IPS-NIHi11 (cell line): Measurements from ENCODE around the gene LAMB1.
A peak's percentile ranks its signal among the peaks of the same experiment; 100 is the strongest.
"Not testable (repeated sequence)": the region's sequence is repeated elsewhere in the genome, so short reads cannot be mapped to it uniquely, and the experiment has no call there.

Experiments
- DNase-seq: peaks from one replicate; pipeline ENCODE4 v3.0.0; 2012; ENCODE audit warnings: mixed read lengths, low spot score

The LAMB1 gene

DNA sequence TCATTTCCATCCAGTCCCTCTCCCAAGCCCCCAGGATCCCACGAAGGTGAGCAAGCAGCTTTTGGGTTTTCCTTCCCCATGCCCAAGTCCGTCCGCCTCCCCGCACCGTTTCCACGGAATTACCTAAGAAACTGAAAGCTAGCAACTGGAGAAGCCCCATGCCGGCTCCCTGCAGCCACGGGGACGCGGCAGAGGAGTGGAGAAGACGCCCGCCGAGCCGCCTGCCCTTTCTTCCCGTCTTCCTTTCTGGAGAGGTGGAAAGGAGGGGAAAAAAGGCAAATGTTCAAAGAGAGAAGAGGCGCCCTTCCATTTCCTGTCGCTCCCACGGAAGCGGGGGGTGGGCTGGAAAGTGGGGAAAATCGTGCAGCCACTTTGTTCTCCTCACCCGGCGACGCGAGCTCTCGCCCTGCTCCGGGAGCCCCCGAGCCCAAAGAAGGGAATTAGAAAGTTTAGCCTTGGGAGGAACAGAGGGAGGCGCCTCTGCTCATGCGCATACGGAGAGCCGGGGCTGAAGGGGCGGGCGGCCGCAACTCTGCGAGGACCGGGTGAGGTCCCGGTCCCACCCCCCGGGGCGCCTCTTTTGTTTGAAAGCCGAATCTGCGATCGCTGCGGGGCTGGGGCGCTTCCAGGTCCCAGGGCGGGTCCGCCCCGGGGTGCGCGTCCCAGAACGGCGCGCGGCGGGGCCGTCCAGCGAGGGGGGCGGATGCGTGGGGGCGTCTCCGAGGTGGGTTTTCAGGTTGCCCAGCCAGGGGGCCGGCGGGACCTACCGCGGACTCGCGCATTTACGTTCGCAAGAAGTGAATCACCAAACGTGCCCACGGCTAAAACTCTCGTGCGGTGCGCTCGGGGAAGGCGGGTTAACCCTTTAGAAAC is at the start of gene LAMB1:
LAMB1 (minus strand) TSS at position 436 of the 873 bp plus-strand sequence; CDS start at position 160, 276 bp downstream.
- DNase-seq = peak; percentile 90

DNA sequence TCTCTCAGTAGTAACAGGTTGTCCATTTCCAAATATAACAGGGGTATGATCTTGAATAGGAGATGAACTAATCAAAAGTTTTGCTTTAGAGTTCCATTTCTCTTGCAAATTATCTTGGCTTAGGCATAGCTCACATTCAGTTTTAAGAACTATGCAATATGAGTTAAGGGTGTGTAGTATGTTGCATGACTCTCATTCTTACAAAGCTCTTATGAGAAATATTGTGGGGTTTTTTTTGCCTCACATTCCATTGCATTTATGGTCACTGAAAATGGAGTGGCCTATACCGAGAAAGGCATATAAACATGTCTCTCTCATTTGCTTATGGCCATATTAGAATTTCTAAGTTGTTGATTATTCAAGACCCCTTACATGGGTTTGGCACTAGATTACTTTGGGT is 48.5 kb upstream of the LAMB1 start:
- DNase-seq = no peak

DNA sequence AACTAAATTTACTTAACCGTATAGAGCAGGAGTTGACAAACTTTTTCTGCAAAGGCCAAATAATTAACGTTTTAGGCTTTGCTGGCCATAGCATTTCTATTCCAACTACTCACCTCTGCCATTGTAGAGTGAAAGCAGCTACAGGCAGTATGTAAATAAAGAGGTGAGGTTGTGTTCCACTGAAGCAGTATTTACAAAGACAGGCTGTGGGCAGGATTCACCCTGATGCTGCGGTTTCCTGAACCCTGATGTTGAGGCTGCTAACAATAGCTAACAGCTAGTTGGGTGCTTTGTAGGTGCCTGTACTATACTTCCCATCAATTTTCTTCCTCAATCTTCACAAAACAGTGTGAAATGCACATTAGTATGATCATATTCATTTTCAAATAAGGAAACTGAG is 47.0 kb upstream of the LAMB1 start:
- DNase-seq = no peak

DNA sequence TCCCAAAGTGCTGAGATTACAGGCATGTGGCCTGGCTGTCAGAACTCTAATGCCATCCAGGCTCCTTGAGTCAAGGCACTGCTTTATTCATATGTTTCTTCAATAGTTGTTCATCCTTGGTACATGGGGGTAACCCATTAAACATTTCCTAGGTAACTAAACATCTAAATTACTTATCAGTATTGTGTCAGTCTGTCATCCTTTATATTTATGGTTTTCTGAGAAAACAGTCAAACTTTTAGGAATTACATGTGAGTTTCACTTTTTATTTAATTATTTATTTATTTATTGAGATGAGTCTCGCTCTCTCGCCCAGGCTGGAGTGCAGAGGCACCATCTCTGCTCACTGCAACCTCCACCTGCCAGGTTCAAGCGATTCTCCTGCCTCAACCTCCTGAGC is 45.5 kb upstream of the LAMB1 start:
- no peak for DNase-seq

- no peak for DNase-seq
Measured at GRCh38 chr7:108046952-108047506, 44.1 kb upstream of the LAMB1 start.

GRCh38 chr7:108045669-108046068 is 42.7 kb upstream of the LAMB1 start:
- no peak for DNase-seq

DNA sequence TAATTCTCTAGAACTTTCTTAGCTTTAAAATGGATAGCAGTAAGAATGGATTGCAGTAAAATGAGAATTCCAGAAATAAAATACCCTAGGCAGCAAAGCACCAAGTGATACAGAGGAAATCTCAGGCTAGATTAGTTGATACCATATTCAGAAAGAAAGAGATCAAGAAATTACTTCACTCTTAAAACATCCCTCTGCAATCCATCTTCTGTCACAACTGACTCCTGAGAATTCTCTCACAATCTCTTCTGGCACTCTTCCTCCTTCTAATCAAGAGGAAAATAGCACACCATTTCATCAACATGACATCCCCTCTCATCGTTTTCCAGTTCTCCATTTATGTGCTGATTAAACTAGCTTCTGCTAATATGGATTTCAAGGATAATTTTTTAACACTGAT is 42.2 kb upstream of the LAMB1 start:
- DNase-seq = no peak

GRCh38 chr7:108044345-108044744 is 41.4 kb upstream of the LAMB1 start:
- DNase-seq = no peak

DNA sequence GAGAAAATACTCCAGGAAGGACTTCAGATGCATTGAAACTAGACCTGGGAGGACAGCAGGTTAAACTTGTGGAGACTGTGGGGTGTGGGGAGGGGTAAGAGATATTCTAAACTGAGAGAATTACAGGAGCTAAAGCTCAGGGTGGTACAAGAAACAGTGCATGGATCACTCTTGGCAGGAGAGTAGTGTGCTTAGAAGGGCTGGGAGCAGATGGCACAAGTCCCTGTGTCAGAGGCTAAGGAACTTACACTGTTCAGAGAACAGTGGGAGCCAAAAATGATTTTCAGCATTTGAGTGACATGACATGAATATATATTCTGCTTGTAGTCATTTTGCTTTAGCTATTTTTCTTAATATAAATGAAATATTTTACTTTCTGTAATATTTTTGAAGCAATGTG is 36.0 kb upstream of the LAMB1 start:
- no peak for DNase-seq

GRCh38 chr7:108037741-108038140 is 34.8 kb upstream of the LAMB1 start:
- no peak for DNase-seq

GRCh38 chr7:108037140-108037539 is 34.2 kb upstream of the LAMB1 start:
- no peak for DNase-seq

DNA sequence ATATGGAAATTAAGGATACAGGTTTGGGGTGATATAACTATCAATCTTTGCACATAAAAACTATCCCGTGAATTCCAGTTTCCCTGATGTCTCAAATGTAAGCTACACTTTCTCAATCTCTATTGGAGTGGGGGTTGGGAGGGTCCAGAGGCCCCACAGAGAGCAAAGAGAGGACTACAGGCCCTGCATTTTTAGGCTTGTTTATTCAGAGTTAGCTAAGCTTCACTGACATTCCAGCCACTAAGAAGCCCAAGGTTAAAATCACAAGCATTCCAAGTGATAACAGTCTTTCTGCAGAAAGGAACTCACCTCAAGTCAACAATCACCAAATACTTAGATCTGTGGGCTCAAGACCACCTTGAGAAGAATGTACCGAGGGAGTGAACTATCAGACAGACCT is 31.6 kb upstream of the LAMB1 start:
- peak; percentile 42 for DNase-seq

DNA sequence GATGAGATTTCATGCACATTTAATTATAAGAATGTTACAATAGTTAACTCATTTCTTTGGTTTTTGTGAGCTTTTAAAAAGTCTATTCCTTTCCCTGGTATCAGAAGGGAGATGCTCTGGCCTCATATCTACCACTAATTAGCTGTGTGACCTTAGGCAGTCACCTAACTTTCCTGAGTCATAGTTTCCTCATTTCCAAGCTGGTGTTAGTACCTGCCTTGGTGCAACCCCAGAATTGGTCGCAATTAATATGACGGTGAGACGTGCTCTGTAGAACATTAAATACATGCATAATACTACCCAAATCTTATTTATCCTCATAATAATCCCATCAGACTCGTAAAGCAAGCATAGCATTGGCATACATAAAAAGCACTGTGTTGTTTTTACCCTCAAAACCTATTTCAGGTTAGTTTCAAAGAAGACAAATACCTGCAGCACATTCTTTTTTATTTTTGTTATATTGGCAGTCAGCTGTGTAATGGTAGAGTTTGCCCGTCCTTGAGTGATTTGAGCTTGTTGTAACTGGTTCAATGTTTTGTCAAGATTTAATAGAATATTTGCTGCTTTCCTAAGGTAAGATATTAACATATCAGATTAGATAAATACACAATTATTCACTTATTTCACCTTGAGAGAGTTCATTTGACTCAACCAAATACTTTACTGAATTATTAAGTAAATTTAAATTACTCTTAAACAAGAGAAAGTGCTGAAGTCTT is 31.0 kb upstream of the LAMB1 start:
- DNase-seq = no peak

- not testable (repeated sequence) for DNase-seq
Measured at GRCh38 chr7:108033309-108033708, 30.3 kb upstream of the LAMB1 start.

DNA sequence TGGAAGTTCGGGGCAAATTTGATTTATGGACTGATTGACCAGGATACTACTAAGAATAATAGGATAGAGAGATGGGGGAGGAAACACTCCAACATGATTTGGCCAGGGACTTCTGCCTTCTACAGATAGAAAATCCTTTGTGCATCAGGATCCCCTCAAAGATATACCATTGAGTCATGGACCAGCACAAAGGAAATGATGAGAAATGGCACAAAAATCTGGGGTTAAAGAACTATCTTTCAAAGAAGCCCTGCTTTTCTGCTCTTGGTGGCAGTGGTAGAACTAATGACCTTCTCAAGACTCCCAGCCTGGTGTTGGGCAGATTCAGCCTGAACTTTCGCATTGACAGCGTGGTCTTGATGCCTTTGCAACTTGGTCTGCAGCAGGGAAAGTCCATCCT is 27.6 kb upstream of the LAMB1 start:
- DNase-seq = no peak

DNA sequence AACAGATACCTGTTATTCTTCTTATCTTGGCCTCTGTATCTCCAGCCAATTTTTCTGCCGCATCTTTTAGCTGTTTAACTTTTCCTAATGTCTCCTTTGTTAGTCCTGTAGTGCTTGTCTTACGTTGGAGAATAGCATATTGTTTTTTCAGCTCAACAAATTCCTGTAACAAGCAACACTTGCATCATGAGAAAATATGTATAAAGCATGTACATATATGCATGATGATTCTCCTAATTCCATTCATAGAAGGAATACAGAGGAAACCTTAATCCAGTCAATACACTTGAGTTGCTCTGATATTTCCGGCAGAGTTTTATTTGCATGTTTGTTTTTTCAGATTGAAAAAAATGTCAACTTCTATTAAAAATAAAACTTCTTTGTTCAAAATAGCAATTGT is 26.1 kb upstream of the LAMB1 start:
- no peak for DNase-seq

DNA sequence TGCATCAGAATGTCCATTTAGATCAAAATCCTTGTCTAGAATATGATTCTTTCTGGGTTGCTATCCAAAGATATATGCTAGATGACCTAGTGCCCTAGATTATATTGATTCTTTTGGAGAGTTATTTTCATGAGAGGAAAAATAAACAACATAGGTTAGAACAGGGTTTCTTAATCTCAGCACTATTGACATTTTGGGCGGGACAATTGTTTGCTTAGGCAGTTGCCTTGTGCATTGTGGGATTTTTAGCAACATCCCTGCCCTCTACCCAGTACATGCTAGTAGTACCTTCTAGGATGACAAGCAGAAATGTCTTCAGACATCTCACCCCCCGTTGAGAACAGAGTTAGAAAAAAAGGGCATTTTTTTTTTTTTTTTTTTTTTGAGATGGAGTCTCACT is 25.1 kb upstream of the LAMB1 start:
- DNase-seq = no peak

DNA sequence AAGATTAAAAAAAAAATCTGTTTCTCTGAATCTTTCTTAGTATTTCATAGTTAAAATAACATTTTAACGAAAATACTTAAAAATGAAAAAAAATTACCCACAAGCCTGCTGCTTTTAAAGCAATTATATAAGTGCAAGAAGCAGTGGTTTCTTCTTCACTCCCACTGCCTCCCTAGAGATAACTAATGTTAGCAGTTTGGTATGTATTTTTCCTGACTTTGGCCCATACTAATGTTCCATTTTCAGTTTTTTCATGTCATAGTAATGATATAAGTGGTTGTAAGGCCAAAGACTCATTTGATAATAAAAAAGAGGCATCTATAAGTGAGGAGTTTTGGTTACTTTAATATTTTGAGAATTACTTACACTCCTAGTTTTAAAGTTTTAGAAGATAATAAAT is 24.3 kb upstream of the LAMB1 start:
- no peak for DNase-seq

GRCh38 chr7:108026647-108027046 is 23.7 kb upstream of the LAMB1 start:
- DNase-seq = no peak

DNA sequence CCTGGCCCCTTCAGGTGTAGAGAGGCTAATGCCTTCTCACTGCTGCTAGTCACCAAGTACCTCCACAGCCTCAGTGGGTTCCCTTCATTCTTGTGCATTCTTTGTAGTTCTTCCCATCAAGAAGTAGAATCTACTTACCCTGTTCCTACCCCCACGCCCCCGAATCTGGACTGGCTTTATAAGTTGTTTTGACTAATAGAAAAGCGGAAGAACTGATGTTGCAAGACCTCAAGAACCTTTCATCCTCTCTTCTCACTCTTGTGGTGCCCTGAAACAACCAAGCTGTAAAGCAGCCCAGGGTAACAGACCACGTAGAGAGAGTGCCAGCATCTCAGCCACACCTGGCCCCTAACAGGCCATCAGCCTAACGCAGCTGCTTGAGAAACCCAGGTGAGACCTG is 23.2 kb upstream of the LAMB1 start:
- no peak for DNase-seq

DNA sequence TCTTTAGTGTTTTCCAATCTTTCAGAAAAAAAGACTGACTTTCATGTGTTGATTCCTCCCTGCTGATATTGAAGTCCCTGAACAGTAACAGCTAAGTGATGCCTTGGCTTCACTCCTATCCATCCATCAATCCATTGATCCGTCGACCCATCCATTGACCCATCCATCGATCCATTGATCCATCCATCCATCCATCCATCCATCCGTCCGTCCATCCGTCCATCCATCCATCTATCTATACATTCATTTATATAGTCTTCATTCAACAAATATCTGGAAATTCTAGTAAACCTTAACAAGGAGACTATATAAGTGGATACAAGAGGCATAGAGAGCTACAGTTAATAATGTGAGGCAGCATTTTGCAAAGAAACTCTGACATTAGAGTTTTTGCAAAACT is 21.6 kb upstream of the LAMB1 start:
- DNase-seq = no peak

DNA sequence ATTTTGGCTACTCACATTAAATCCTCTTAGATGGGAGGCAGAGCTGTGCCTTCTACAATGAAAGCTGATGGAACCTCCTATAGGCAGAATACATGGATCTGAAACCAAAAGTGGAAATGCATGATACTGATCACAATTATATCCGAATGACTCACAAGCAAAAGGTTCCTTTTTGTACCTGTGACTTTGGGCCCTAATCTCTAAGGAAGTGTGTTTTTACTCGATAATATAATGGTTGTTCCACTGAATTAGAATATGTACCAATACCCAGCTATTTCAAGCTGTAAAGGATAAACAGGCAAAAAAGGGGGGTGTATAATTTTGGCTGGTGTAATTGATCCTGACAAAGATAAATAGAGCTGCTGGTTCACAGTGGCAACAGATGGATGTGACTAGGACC is 17.6 kb upstream of the LAMB1 start:
- no peak for DNase-seq

- no peak for DNase-seq
Measured at GRCh38 chr7:108018668-108019067, 15.7 kb upstream of the LAMB1 start.
